Measurements from ENCODE around the gene HOXA7.

HOXA7 gene

GRCh38 chr7:27166531-27167505 lies 10.3 kb upstream of the HOXA7 start:
- TF ChIP-seq, protein P1, sequence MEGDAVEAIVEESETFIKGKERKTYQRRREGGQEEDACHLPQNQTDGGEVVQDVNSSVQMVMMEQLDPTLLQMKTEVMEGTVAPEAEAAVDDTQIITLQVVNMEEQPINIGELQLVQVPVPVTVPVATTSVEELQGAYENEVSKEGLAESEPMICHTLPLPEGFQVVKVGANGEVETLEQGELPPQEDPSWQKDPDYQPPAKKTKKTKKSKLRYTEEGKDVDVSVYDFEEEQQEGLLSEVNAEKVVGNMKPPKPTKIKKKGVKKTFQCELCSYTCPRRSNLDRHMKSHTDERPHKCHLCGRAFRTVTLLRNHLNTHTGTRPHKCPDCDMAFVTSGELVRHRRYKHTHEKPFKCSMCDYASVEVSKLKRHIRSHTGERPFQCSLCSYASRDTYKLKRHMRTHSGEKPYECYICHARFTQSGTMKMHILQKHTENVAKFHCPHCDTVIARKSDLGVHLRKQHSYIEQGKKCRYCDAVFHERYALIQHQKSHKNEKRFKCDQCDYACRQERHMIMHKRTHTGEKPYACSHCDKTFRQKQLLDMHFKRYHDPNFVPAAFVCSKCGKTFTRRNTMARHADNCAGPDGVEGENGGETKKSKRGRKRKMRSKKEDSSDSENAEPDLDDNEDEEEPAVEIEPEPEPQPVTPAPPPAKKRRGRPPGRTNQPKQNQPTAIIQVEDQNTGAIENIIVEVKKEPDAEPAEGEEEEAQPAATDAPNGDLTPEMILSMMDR (IDR thresholded peaks at IDR 0.05; ENCODE audit: low read depth, low read length): no peak
- no peak overlapping the region for H3K4me3 ChIP-seq (ENCODE audit: low read depth, low read length)

- no peak overlapping the region for H3K4me3 ChIP-seq (ENCODE audit: low read depth, low read length)
- TF ChIP-seq, protein P1 (IDR thresholded peaks at IDR 0.05; ENCODE audit: low read depth, low read length): no peak
Measured at GRCh38 chr7:27165996-27166530, 9.6 kb upstream of the HOXA7 start.

DNA sequence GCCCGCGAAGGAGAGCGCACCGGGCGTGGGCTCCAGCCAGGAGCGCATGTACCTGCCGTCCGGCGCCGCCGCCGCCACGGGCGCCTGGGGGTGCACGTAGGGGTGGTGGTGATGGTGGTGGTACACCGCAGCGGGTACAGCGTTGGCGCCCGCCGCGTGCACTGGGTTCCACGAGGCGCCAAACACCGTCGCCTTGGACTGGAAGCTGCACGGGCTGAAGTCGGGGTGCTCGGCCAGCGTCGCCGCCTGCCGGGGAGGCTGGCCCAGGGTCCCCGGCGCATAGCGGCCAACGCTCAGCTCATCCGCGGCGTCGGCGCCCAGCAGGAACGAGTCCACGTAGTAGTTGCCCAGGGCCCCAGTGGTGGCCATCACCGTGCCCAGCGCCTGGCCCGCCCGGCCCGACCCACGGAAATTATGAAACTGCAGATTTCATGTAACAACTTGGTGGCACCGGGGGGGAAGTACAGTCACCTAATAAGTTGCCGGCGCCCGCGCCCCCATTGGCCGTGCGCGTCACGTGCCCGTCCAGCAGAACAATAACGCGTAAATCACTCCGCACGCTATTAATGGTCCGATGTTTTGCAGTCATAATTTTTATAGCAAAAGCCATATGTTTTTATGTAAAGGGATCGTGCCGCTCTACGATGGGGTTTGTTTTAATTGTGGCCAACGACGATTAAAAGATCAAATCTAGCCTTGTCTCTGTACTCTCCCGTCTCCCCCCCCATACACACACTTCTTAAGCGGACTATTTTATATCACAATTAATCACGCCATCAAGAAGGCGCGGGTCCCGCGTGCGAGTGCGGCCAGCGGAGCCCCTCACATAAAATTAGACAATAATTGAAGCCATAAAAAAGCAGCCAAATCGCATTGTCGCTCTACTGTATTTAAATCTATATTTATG lies 8.9 kb upstream of the HOXA7 start, which contains the start of gene HOXA9:
Gene HOXA9, minus strand, starts transcription at position 449 of the 907 bp plus-strand sequence. Its CDS starts 80 bp downstream, at position 369.
- H3K4me3 ChIP-seq (ENCODE audit: low read depth, low read length): no peak within 1 kb of the TSS
- TF ChIP-seq, protein P1 (IDR thresholded peaks at IDR 0.05; ENCODE audit: low read depth, low read length): no peak

GRCh38 chr7:27164367-27165088 lies 8.1 kb upstream of the HOXA7 start:
- TF ChIP-seq, protein P1 (IDR thresholded peaks at IDR 0.05; ENCODE audit: low read depth, low read length): no peak
- H3K4me3 ChIP-seq (ENCODE audit: low read depth, low read length): no peak overlapping the region

DNA sequence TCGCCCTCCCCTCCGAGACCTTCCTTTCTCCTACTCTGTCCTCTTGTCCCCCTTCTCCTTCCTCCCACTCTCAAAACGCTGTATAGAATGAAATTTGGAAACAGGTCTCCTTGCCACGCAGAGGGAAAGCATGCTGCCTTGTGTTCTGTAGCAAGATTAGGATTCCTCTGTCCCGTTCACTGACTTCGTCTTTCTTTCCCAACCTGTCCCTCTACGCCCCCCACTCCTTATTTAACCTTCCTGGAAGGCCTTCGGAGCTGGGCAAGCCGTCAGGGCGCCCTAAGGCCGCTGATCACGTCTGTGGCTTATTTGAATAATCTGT lies 7.5 kb upstream of the HOXA7 start:
- TF ChIP-seq, protein P1 (IDR thresholded peaks at IDR 0.05; ENCODE audit: low read depth, low read length): no peak
- no peak overlapping the region for H3K4me3 ChIP-seq (ENCODE audit: low read depth, low read length)

DNA sequence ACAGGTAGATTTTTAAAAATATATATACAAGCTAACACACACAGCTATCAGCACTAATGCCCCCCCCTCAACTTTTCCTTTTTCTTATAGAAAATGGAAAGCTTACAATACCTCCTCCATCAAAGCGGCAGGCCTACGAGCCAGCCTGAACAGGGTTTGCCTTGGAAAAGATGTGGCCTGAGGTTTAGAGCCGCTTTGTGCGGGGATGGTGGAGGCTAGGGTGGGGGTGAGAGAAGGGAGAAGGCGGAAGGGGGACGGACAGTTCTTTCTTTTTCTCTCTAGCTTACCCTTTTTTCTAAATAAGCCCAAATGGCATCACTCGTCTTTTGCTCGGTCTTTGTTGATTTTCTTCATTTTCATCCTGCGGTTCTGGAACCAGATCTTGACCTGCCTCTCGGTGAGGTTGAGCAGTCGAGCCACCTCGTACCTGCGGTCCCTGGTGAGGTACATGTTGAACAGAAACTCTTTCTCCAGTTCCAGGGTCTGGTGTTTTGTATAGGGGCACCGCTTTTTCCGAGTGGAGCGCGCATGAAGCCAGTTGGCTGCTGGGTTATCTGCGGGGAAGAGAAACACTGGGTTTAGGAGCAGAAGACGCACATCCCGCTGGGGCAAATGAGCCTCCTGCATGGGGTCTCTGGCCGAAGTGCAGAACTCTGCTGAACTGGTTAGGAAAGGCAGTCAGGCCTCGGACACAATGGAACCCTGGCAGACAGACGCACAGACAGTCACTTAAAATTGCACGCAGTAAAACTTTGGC lies 7.0 kb upstream of the HOXA7 start:
- no peak overlapping the region for H3K4me3 ChIP-seq (ENCODE audit: low read depth, low read length)
- TF ChIP-seq, protein P1 (IDR thresholded peaks at IDR 0.05; ENCODE audit: low read depth, low read length): no peak

Data from WI38 (cell line).